SK-N-SH (cell line): ENCODE measurements around the gene ATF3. TPM values are rescaled to one million over a fixed set of nuclear protein-coding genes. Genes with fewer than 3 reads are reported as not detected.

Experiments used
- CTCF ChIA-PET: fragments of 300-600, 350-600 bp; formaldehyde crosslinking; extraction: SDS; loops from one replicate; lab custom pipeline; 2021; lab: Yijun Ruan, JAX
- POLR2A ChIA-PET: fragments of 350-600 bp; sonication (Branson Sonifier 250); formaldehyde crosslinking; extraction: SDS; loops from one replicate; lab custom pipeline; 2020; ENCODE audit warnings: antibody characterized with exemption, inconsistent platforms; lab: Yijun Ruan, JAX
- DNase-seq: peaks from one replicate; pipeline ENCODE4 v3.0.0; 2012
- H2AFZ ChIP-seq: fragments of 200-600 bp; sonication (generic); 2 replicates; pipeline ENCODE4 v1.8.1; 2016; ENCODE audit warnings: antibody characterized with exemption, mild to moderate bottlenecking, low read depth
- H3F3A ChIP-seq: fragments of 200-600 bp; sonication (generic); replicated peaks from 2 replicates; pipeline ENCODE3; 2016; ENCODE audit warnings: antibody characterized with exemption, mild to moderate bottlenecking; ENCODE audit not compliant: insufficient read depth
- H3K27ac ChIP-seq, 2 experiments: fragments of 200-500 bp in 1 of 2; fragments of 200-600 bp in 1 of 2; sonication (Bioruptor generic) in 1 of 2; sonication (generic), shearing (Covaris generic) in 1 of 2; 2 replicates each; pipeline versions ENCODE4 v1.5.1 to v1.6.1; 2014 to 2016; ENCODE audit warnings: low read depth in 2 of 2, inconsistent platforms in 1 of 2, low read length in 1 of 2, mild to moderate bottlenecking in 1 of 2, mixed read lengths in 1 of 2
- H3K27me3 ChIP-seq: fragments of 200-600 bp; sonication (generic), shearing (Covaris generic); 2 replicates; pipeline ENCODE4 v1.6.1; 2016; ENCODE audit warnings: mixed run types; ENCODE audit not compliant: insufficient read depth
- H3K36me3 ChIP-seq, 2 experiments: fragments of 200-500 bp in 1 of 2; fragments of 200-600 bp in 1 of 2; sonication (Bioruptor generic) in 1 of 2; sonication (generic) in 1 of 2; replicated peaks in 1 of 2; 2 replicates each; pipeline versions ENCODE3 to v1.5.1; 2014 to 2016; ENCODE audit warnings: low read length in 1 of 2, mild to moderate bottlenecking in 1 of 2; ENCODE audit not compliant: insufficient read depth in 2 of 2, control insufficient read depth in 1 of 2
- H3K4me1 ChIP-seq, 2 experiments: fragments of 200-500 bp in 1 of 2; fragments of 200-600 bp in 1 of 2; sonication (Bioruptor generic) in 1 of 2; sonication (generic), shearing (Covaris generic) in 1 of 2; 2 replicates each; pipeline versions ENCODE4 v1.5.1 to v1.6.1; 2014 to 2016; ENCODE audit warnings: low read depth in 1 of 2, low read length in 1 of 2, mixed run types in 1 of 2; ENCODE audit not compliant: insufficient read depth in 2 of 2, control insufficient read depth in 1 of 2
- H3K4me2 ChIP-seq: fragments of 200-600 bp; sonication (generic), shearing (Covaris generic); 2 replicates; pipeline ENCODE4 v1.6.1; 2017; ENCODE audit warnings: mixed run types
- H3K4me3 ChIP-seq, 2 experiments: fragments of 200-500 bp in 1 of 2; fragments of 200-600 bp in 1 of 2; sonication (Bioruptor generic) in 1 of 2; sonication (generic), shearing (Covaris generic) in 1 of 2; 2 replicates each; pipeline versions ENCODE4 v1.5.1 to v1.8.1; 2014 to 2016; ENCODE audit warnings: low read depth in 2 of 2, inconsistent platforms in 1 of 2, low read length in 1 of 2, mild to moderate bottlenecking in 1 of 2, mixed read lengths in 1 of 2, moderate library complexity in 1 of 2
- H3K79me2 ChIP-seq: fragments of 200-600 bp; sonication (generic); 2 replicates; pipeline ENCODE4 v1.8.1; 2017; ENCODE audit warnings: mild to moderate bottlenecking; ENCODE audit not compliant: insufficient read depth
- H3K9ac ChIP-seq: fragments of 200-600 bp; sonication (generic); 2 replicates; pipeline ENCODE4 v1.6.1; 2017; ENCODE audit warnings: mixed run types
- H3K9me2 ChIP-seq: fragments of 200-600 bp; sonication (generic); 2 replicates; pipeline ENCODE4 v1.6.1; 2017; ENCODE audit warnings: mixed run types
- H3K9me3 ChIP-seq: fragments of 200-600 bp; sonication (generic); 2 replicates; pipeline ENCODE4 v1.6.1; 2017; ENCODE audit warnings: mixed run types, mild to moderate bottlenecking, moderate library complexity
- H4K20me1 ChIP-seq: fragments of 200-600 bp; sonication (generic); 2 replicates; pipeline ENCODE4 v1.6.1; 2017; ENCODE audit warnings: mild to moderate bottlenecking, mixed run types; ENCODE audit not compliant: insufficient read depth
- CHD2 ChIP-seq: fragments of 150-350 bp; IDR thresholded peaks from 2 replicates; pipeline ENCODE4 v1.6.1; 2018; ENCODE audit warnings: low read length; ENCODE audit not compliant: partially characterized antibody
- CTCF ChIP-seq: fragments of 200-600 bp; sonication (generic); IDR thresholded peaks from 2 replicates; pipeline ENCODE4 v1.6.1; 2017; ENCODE audit warnings: antibody characterized with exemption, mild to moderate bottlenecking, moderate library complexity
- ELF1 ChIP-seq: IDR thresholded peaks from 2 replicates; pipeline ENCODE4 v1.4.0; 2012
- FOSL2 ChIP-seq: IDR thresholded peaks from 2 replicates; pipeline ENCODE4 v1.4.0; 2012; ENCODE audit warnings: low read depth, mild to moderate bottlenecking, moderate library complexity, borderline replicate concordance
- FOXJ3 ChIP-seq: sonication (generic); formaldehyde crosslinking; IDR thresholded peaks from 2 replicates; pipeline ENCODE4 v1.5.1; 2020; ENCODE audit warnings: mild to moderate bottlenecking, missing genetic modification reagents
- FOXM1 ChIP-seq: IDR thresholded peaks from 2 replicates; pipeline ENCODE4 v1.4.0; 2012; ENCODE audit warnings: low read depth, mild to moderate bottlenecking
- GATA2 ChIP-seq: sonication (generic); formaldehyde crosslinking; IDR thresholded peaks from 2 replicates; pipeline ENCODE4 v1.5.0; 2020; ENCODE audit warnings: mild to moderate bottlenecking, missing genetic modification reagents
- MAX ChIP-seq: IDR thresholded peaks from 2 replicates; pipeline ENCODE4 v1.4.0; 2012; ENCODE audit warnings: low read depth
- MEF2A ChIP-seq: IDR thresholded peaks from 2 replicates; pipeline ENCODE4 v1.4.0; 2012; ENCODE audit warnings: low read depth, borderline replicate concordance
- MXI1 ChIP-seq: IDR thresholded peaks from 2 replicates; pipeline ENCODE4 v1.6.1; 2012; ENCODE audit warnings: mild to moderate bottlenecking, low read depth, low read length, improper control_type of control experiment
- NFIC ChIP-seq: IDR thresholded peaks from 2 replicates; pipeline ENCODE4 v1.4.0; 2012; ENCODE audit warnings: borderline replicate concordance
- RAD21 ChIP-seq: IDR thresholded peaks from 2 replicates; pipeline ENCODE4 v1.6.1; 2012; ENCODE audit warnings: mild to moderate bottlenecking, low read length
- RCOR1 ChIP-seq: fragments of 150-350 bp; IDR thresholded peaks from 2 replicates; pipeline ENCODE4 v1.6.1; 2017; ENCODE audit warnings: antibody characterized with exemption, low read length
- RFX5 ChIP-seq: IDR thresholded peaks from 2 replicates; pipeline ENCODE4 v1.6.1; 2012; ENCODE audit warnings: mild to moderate bottlenecking, improper control_type of control experiment, low read length
- RXRA ChIP-seq: IDR thresholded peaks from 2 replicates; pipeline ENCODE4 v1.4.0; 2012; ENCODE audit warnings: low read depth, mild to moderate bottlenecking, borderline replicate concordance
- SMC3 ChIP-seq: IDR thresholded peaks from 2 replicates; pipeline ENCODE4 v1.6.1; 2012; ENCODE audit warnings: low read depth, low read length, improper control_type of control experiment
- TAF1 ChIP-seq: IDR thresholded peaks from 2 replicates; pipeline ENCODE4 v1.6.1; 2012; ENCODE audit warnings: low read depth, mild to moderate bottlenecking, low read length, moderate library complexity, borderline replicate concordance
- TCF12 ChIP-seq: IDR thresholded peaks from 2 replicates; pipeline ENCODE4 v1.4.0; 2012
- TEAD4 ChIP-seq: IDR thresholded peaks from 2 replicates; pipeline ENCODE4 v1.4.0; 2012; ENCODE audit warnings: mild to moderate bottlenecking, borderline replicate concordance; ENCODE audit not compliant: insufficient read depth
- ZBTB33 ChIP-seq: IDR thresholded peaks from 2 replicates; pipeline ENCODE4 v1.4.0; 2012; ENCODE audit warnings: low read depth, borderline replicate concordance
- WGBS: methylation state at CpG from one replicate; pipeline ENCODE4 v1.1.6; 2017; ENCODE audit warnings: low lambda C conversion rate; 5-methylcytosine and 5-hydroxymethylcytosine counted together
- polyA plus RNA-seq, 3 experiments: library from polyadenylated mRNA; depleted of rRNA; stranded (reverse); fragments of >200 nt; gene quantifications; 2 replicates each; pipeline ENCODE4 v1.2.3, GENCODE V29; 2012
- TF ChIP-seq, protein P1 (sequence below): IDR thresholded peaks from 2 replicates; pipeline ENCODE4 v1.4.0; 2012; ENCODE audit warnings: low read depth, borderline replicate concordance

Gene ATF3
- polyA plus RNA-seq, 1 of the 3 experiments (the other 2 are of a cell fraction): 29.7 TPM

DNA sequence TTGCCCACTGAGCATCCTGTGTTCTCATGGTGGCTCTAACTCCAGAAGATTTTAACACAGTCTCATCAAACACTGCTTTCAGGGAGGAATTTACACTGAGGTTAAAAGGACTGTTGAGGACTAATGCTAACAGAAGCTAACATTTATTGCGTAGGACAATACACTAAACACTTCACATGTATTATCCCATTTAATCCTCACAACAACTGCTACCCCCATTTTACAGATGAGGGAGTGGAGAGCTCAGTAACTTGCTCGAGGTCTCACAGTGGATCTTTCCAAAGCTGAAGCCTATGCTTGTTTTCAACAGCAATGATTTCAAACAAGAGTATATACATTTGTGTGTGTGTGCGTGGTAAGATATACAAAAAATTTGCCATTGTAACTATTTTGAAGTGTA, 13.9 kb downstream of the ATF3 start:
- no peaks in the 10 kb centered on the region for H3K4me1 ChIP-seq
- ChIA-PET POLR2A (interaction anchor here (1.2 kb wide), 1 partner anchor 14 kb away, joined by 3 read pairs; the partner anchor contains the start of gene ATF3), CTCF (interaction anchor here (1.1 to 6.7 kb wide), 5 partner anchors 8 to 145 kb away, joined by 3 to 38 read pairs (median 5); partner anchors contain the start of genes ATF3 and BATF3)
- H3K9me3 ChIP-seq: no peaks in the 10 kb centered on the region
- no peak overlapping the region for H3K4me3 ChIP-seq
- H3K79me2 ChIP-seq: no peaks in the 10 kb centered on the region
- no peaks in the 10 kb centered on the region for H3K36me3 ChIP-seq
- DNase-seq: no peak
- no peak overlapping the region for H3K4me2 ChIP-seq
- H3K9me2 ChIP-seq: no peaks in the 10 kb centered on the region
- no peak overlapping the region for H2AFZ ChIP-seq
- WGBS: 70% methylated on average over 3 of the region's 3 CpGs
- no peaks in the 10 kb centered on the region for H4K20me1 ChIP-seq
- peaks cover 17% of the 10 kb centered on the region; the same call in 1 of the 2 replicates for H3K27me3 ChIP-seq
- no peak for TF ChIP-seq RFX5
- TF ChIP-seq NFIC: no peak
- TF ChIP-seq FOXJ3 (CRISPR knock-in tag): no peak
- TF ChIP-seq RXRA: no peak
- H3F3A ChIP-seq: no peaks in the 10 kb centered on the region
- no peak overlapping the region for H3K9ac ChIP-seq
- no peak overlapping the region for H3K27ac ChIP-seq

DNA sequence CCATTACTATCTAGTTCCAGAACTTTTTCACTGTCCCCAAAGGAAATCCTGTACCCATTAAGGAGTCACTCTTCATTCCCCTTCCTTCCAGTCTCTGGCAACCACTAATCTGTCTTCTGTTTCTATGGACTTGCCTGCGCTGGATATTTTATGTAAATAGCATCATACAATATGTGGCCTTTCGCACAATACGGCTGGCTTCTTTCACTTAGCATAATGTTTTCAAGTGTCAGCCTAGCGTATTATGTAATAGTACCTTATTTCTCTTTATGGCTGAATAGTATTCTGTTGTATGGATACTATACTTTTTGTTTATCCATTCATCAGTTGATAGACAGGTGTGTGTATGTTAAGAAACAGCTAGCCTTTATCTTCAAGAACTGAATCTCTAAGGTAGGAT, 14.3 kb downstream of the ATF3 start:
- H3K27me3 ChIP-seq: peaks cover 20% of the 10 kb centered on the region; the same call in 1 of the 2 replicates
- no peak overlapping the region for H3K4me2 ChIP-seq
- TF ChIP-seq NFIC (no peak), CTCF (no peak), ELF1 (no peak), MEF2A (no peak), FOXM1 (no peak), MAX (no peak), GATA2 (CRISPR knock-in tag) (no peak), FOXJ3 (CRISPR knock-in tag) (no peak), ZBTB33 (no peak), RXRA (no peak), FOSL2 (no peak), TEAD4 (no peak), MXI1 (no peak), SMC3 (no peak), RAD21 (no peak), CHD2 (no peak), RCOR1 (no peak), TAF1 (no peak), TCF12 (no peak)
- TF ChIP-seq, protein P1, sequence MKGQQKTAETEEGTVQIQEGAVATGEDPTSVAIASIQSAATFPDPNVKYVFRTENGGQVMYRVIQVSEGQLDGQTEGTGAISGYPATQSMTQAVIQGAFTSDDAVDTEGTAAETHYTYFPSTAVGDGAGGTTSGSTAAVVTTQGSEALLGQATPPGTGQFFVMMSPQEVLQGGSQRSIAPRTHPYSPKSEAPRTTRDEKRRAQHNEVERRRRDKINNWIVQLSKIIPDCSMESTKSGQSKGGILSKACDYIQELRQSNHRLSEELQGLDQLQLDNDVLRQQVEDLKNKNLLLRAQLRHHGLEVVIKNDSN: no peak
- no peak for DNase-seq
- no peak overlapping the region for H3K27ac ChIP-seq
- H3K9me2 ChIP-seq: no peaks in the 10 kb centered on the region
- 87% methylated on average over 4 of the region's 4 CpGs for WGBS
- no peaks in the 10 kb centered on the region for H3K79me2 ChIP-seq
- H3K4me3 ChIP-seq: no peak overlapping the region
- H4K20me1 ChIP-seq: no peaks in the 10 kb centered on the region
- no peak overlapping the region for H3K9ac ChIP-seq
- H3K4me1 ChIP-seq: peaks cover 0 to 2% of the 10 kb centered on the region in 2 experiments; a peak in 1 of 4 replicates
- no peaks in the 10 kb centered on the region for H3K9me3 ChIP-seq
- no peaks in the 10 kb centered on the region for H3F3A ChIP-seq
- no peak overlapping the region for H2AFZ ChIP-seq
- POLR2A ChIA-PET: interaction anchor here (1.2 kb wide), 1 partner anchor 15 kb away, joined by 3 read pairs; the partner anchor contains the start of gene ATF3
- CTCF ChIA-PET: interaction anchor here (1.4 to 1.6 kb wide), 2 partner anchors 15 to 76 kb away, joined by 3 to 4 read pairs; partner anchors contain the start of genes ATF3 and BATF3
- H3K36me3 ChIP-seq: no peaks in the 10 kb centered on the region
